ENCODE results near the gene ASB4.

- TF ChIP-seq, protein P1, sequence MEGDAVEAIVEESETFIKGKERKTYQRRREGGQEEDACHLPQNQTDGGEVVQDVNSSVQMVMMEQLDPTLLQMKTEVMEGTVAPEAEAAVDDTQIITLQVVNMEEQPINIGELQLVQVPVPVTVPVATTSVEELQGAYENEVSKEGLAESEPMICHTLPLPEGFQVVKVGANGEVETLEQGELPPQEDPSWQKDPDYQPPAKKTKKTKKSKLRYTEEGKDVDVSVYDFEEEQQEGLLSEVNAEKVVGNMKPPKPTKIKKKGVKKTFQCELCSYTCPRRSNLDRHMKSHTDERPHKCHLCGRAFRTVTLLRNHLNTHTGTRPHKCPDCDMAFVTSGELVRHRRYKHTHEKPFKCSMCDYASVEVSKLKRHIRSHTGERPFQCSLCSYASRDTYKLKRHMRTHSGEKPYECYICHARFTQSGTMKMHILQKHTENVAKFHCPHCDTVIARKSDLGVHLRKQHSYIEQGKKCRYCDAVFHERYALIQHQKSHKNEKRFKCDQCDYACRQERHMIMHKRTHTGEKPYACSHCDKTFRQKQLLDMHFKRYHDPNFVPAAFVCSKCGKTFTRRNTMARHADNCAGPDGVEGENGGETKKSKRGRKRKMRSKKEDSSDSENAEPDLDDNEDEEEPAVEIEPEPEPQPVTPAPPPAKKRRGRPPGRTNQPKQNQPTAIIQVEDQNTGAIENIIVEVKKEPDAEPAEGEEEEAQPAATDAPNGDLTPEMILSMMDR (IDR thresholded peaks at IDR 0.05; ENCODE audit: low read depth, low read length, poor library complexity, severe bottlenecking), result peak; percentile 93
- TF ChIP-seq EZH2phosphoT487 (IDR thresholded peaks at IDR 0.05; ENCODE audit: borderline replicate concordance, low read length), result no peak
These were observed 41.5 kb downstream of the ASB4 start for GRCh38 chr7:95527033-95527775.

Data from DOHH2 (cell line).